LNCaP clone FGC (cell line): Measurements from ENCODE around the gene PLEKHA5.

Source experiments
- DNase-seq: peaks from one replicate; pipeline ENCODE4 v3.0.0-alpha.2; 2011; ENCODE audit warnings: low read depth
- H3K4me3 ChIP-seq: 2 replicates; pipeline ENCODE4 v1.5.1; 2011; ENCODE audit warnings: mild to moderate bottlenecking, low read depth, low read length, control low read depth
- TF ChIP-seq, protein P1 (sequence below): IDR thresholded peaks from 2 replicates; pipeline ENCODE4 v1.5.1; 2012; ENCODE audit warnings: mild to moderate bottlenecking; ENCODE audit not compliant: control insufficient read depth, insufficient read depth; ENCODE audit errors: extremely low read depth

PLEKHA5 gene

GRCh38 chr12:19423166-19423930 lies 293.8 kb downstream of the PLEKHA5 start:
- no peak for DNase-seq
- H3K4me3 ChIP-seq: no peak overlapping the region
- TF ChIP-seq, protein P1, sequence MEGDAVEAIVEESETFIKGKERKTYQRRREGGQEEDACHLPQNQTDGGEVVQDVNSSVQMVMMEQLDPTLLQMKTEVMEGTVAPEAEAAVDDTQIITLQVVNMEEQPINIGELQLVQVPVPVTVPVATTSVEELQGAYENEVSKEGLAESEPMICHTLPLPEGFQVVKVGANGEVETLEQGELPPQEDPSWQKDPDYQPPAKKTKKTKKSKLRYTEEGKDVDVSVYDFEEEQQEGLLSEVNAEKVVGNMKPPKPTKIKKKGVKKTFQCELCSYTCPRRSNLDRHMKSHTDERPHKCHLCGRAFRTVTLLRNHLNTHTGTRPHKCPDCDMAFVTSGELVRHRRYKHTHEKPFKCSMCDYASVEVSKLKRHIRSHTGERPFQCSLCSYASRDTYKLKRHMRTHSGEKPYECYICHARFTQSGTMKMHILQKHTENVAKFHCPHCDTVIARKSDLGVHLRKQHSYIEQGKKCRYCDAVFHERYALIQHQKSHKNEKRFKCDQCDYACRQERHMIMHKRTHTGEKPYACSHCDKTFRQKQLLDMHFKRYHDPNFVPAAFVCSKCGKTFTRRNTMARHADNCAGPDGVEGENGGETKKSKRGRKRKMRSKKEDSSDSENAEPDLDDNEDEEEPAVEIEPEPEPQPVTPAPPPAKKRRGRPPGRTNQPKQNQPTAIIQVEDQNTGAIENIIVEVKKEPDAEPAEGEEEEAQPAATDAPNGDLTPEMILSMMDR: no peak
